D341Med (cell line): ENCODE measurements around the gene KDM4C.
"Not testable (repeated sequence)": the region's sequence is repeated elsewhere in the genome, so short reads cannot be mapped to it uniquely, and the experiment has no call there.

Experiments
- DNase-seq: peaks from one replicate; pipeline ENCODE4 v3.0.0; 2012; ENCODE audit warnings: low spot score

The KDM4C gene

GRCh38 chr9:6764523-6764922 lies 6.8 kb downstream of the KDM4C start:
- no peak for DNase-seq

- DNase-seq, result no peak
These were observed 7.2 kb downstream of the KDM4C start for GRCh38 chr9:6764950-6765349.

GRCh38 chr9:6765396-6765795 lies 7.6 kb downstream of the KDM4C start:
- DNase-seq, result no peak

GRCh38 chr9:6766606-6767005 lies 8.8 kb downstream of the KDM4C start:
- no peak for DNase-seq

- not testable (repeated sequence) for DNase-seq
These were observed 10.8 kb downstream of the KDM4C start for GRCh38 chr9:6768587-6768986.

- DNase-seq, result no peak
These were observed 13.9 kb downstream of the KDM4C start for GRCh38 chr9:6771722-6772121.

- no peak for DNase-seq
These were observed 19.6 kb downstream of the KDM4C start for GRCh38 chr9:6777213-6777902.

- DNase-seq, result peak; percentile 53
These were observed 21.9 kb downstream of the KDM4C start for GRCh38 chr9:6779417-6780241.

GRCh38 chr9:6780690-6781089 lies 22.9 kb downstream of the KDM4C start:
- no peak for DNase-seq

- no peak for DNase-seq
These were observed 23.7 kb downstream of the KDM4C start for GRCh38 chr9:6781476-6781875.

- DNase-seq, result no peak
These were observed 24.6 kb downstream of the KDM4C start for GRCh38 chr9:6782345-6782744.

GRCh38 chr9:6782981-6783380 lies 25.2 kb downstream of the KDM4C start:
- no peak for DNase-seq

- DNase-seq, result no peak
These were observed 26.0 kb downstream of the KDM4C start for GRCh38 chr9:6783753-6784152.

- no peak for DNase-seq
These were observed 27.9 kb downstream of the KDM4C start for GRCh38 chr9:6785682-6786081.

- DNase-seq, result no peak
These were observed 30.0 kb downstream of the KDM4C start for GRCh38 chr9:6787793-6788161.

- DNase-seq, result peak; percentile 80
These were observed 30.6 kb downstream of the KDM4C start for GRCh38 chr9:6788162-6789016.

GRCh38 chr9:6789017-6789338 lies 31.2 kb downstream of the KDM4C start:
- DNase-seq, result not testable (repeated sequence)

- DNase-seq, result no peak
These were observed 33.1 kb downstream of the KDM4C start for GRCh38 chr9:6790866-6791265.

- DNase-seq, result no peak
These were observed 35.4 kb downstream of the KDM4C start for GRCh38 chr9:6793203-6793602.

- DNase-seq, result no peak
These were observed 37.2 kb downstream of the KDM4C start for GRCh38 chr9:6794936-6795335.

- DNase-seq, result no peak
These were observed 45.2 kb downstream of the KDM4C start for GRCh38 chr9:6802926-6803325.

GRCh38 chr9:6805532-6805931 lies 47.8 kb downstream of the KDM4C start:
- DNase-seq, result no peak

- DNase-seq, result not testable (repeated sequence)
These were observed 48.5 kb downstream of the KDM4C start for GRCh38 chr9:6806318-6806717.
